ENCODE measurements around the gene GFOD1.

GRCh38 chr6:13513626-13514502, 26.5 kb upstream of the GFOD1 start:
- TF ChIP-seq EP300 (IDR thresholded peaks at IDR 0.05; ENCODE audit: borderline replicate concordance in 1 of 2, low read depth in 1 of 2, low read length in 1 of 2) (no peak), RAD21 (IDR thresholded peaks at IDR 0.05; ENCODE audit: low read length) (no peak), CTCF (IDR thresholded peaks at IDR 0.05) (no peak), RFX5 (IDR thresholded peaks at IDR 0.05; ENCODE audit: low read length) (no peak), NRF1 (IDR thresholded peaks at IDR 0.05; ENCODE audit: low read depth, low read length) (no peak)
